Measurements from ENCODE around the gene PLK5.

DNA sequence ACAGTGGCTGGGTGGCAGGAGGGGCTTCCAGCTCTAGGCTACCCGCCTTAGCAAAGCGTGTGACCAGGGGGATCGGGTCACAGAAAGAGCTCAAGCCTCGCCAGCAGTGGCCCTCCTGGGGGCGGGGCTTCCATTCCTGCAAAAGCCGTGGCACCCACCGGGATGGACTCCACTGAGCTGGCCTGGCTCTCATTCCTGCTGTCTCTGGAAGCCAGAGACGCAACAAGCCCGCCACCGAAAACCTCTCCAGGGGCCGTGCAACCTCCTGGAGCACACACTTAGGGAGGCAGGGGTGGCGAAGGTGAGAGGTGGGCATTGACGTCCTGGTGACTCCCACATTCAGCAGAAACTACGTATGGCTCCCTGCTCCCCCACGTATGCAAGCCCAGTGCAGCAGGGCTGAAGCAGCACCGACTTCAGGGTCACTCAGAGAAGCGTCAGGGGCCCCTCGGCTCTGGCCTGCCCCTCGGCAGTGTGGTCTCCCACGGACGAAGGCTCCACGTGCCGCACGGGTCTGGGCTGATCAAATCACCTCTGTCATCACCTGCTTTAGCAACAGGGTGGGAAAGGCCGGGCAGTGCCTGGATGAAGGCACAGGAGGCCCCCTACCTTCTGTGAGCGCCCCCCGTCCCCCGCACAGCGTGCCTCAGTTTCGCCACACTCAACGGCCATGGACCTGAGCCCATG lies 48.0 kb upstream of the PLK5 start:
- TF ChIP-seq RARB (CRISPR knock-in tag; IDR thresholded peaks at IDR 0.05) (no peak), ARNTL (CRISPR knock-in tag; IDR thresholded peaks at IDR 0.05; ENCODE audit: borderline replicate concordance, low read depth) (no peak), ZNF565 (CRISPR knock-in tag; conservative IDR thresholded peaks at IDR 0.05; ENCODE audit: low read depth) (no peak), ISL1 (CRISPR knock-in tag; IDR thresholded peaks at IDR 0.05) (no peak), GLIS3 (CRISPR knock-in tag; IDR thresholded peaks at IDR 0.05) (no peak), OSR1 (CRISPR knock-in tag; IDR thresholded peaks at IDR 0.05) (no peak)
- TF ChIP-seq, protein P1, sequence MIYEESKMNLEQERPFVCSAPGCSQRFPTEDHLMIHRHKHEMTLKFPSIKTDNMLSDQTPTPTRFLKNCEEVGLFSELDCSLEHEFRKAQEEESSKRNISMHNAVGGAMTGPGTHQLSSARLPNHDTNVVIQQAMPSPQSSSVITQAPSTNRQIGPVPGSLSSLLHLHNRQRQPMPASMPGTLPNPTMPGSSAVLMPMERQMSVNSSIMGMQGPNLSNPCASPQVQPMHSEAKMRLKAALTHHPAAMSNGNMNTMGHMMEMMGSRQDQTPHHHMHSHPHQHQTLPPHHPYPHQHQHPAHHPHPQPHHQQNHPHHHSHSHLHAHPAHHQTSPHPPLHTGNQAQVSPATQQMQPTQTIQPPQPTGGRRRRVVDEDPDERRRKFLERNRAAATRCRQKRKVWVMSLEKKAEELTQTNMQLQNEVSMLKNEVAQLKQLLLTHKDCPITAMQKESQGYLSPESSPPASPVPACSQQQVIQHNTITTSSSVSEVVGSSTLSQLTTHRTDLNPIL (CRISPR knock-in tag; IDR thresholded peaks at IDR 0.05; ENCODE audit: low read depth): no peak
- TF ChIP-seq, protein P2, sequence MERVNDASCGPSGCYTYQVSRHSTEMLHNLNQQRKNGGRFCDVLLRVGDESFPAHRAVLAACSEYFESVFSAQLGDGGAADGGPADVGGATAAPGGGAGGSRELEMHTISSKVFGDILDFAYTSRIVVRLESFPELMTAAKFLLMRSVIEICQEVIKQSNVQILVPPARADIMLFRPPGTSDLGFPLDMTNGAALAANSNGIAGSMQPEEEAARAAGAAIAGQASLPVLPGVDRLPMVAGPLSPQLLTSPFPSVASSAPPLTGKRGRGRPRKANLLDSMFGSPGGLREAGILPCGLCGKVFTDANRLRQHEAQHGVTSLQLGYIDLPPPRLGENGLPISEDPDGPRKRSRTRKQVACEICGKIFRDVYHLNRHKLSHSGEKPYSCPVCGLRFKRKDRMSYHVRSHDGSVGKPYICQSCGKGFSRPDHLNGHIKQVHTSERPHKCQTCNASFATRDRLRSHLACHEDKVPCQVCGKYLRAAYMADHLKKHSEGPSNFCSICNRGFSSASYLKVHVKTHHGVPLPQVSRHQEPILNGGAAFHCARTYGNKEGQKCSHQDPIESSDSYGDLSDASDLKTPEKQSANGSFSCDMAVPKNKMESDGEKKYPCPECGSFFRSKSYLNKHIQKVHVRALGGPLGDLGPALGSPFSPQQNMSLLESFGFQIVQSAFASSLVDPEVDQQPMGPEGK (CRISPR knock-in tag; IDR thresholded peaks at IDR 0.05; ENCODE audit: borderline replicate concordance): no peak

Data from SK-N-SH treated with all-trans-retinoic acid at 6 μM for 48 hours (cell line).